Measurements from ENCODE around the gene F9.

DNA sequence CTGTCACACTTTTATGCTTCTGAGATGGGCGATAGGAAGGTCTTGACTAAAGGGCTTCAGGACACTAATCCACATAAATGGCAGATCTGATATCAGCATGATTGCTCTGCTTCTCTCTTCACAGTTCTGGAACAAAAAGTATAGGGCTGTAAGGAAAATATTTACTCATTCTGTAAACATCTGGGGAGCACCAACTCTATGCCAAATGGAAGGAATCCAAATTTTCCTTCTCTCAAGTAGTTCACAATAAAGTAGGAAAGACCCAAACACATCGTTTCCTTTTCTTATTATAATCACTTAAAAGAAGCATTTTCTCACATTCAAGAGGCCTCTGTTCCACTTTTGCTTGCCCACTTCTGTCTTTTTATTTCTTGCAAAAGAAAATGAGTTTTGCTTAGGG lies 45.9 kb upstream of the F9 start:
- no peak for TF ChIP-seq POLR2A (IDR thresholded peaks at IDR 0.05; ENCODE audit: low read depth, low read length)
- TF ChIP-seq, protein P1, sequence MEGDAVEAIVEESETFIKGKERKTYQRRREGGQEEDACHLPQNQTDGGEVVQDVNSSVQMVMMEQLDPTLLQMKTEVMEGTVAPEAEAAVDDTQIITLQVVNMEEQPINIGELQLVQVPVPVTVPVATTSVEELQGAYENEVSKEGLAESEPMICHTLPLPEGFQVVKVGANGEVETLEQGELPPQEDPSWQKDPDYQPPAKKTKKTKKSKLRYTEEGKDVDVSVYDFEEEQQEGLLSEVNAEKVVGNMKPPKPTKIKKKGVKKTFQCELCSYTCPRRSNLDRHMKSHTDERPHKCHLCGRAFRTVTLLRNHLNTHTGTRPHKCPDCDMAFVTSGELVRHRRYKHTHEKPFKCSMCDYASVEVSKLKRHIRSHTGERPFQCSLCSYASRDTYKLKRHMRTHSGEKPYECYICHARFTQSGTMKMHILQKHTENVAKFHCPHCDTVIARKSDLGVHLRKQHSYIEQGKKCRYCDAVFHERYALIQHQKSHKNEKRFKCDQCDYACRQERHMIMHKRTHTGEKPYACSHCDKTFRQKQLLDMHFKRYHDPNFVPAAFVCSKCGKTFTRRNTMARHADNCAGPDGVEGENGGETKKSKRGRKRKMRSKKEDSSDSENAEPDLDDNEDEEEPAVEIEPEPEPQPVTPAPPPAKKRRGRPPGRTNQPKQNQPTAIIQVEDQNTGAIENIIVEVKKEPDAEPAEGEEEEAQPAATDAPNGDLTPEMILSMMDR (conservative IDR thresholded peaks at IDR 0.05; ENCODE audit: low read depth, low read length), result no peak
- TF ChIP-seq SMC3 (IDR thresholded peaks at IDR 0.05; ENCODE audit: low read depth, low read length), result no peak
- TF ChIP-seq, protein P2, sequence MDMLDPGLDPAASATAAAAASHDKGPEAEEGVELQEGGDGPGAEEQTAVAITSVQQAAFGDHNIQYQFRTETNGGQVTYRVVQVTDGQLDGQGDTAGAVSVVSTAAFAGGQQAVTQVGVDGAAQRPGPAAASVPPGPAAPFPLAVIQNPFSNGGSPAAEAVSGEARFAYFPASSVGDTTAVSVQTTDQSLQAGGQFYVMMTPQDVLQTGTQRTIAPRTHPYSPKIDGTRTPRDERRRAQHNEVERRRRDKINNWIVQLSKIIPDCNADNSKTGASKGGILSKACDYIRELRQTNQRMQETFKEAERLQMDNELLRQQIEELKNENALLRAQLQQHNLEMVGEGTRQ (IDR thresholded peaks at IDR 0.05; ENCODE audit: low read depth, low read length), result no peak

Measured in IMR-90 (cell line).